ENCODE data around the gene NAA60.
"Not testable (repeated sequence)": the region's sequence is repeated elsewhere in the genome, so short reads cannot be mapped to it uniquely, and the experiment has no call there.

Gene NAA60

GRCh38 chr16:3523281-3523680 lies 79.8 kb downstream of the NAA60 start:
- no peak for TF ChIP-seq CTCF (IDR thresholded peaks at IDR 0.05; ENCODE audit: borderline replicate concordance, control extremely low read depth, extremely low read depth, insufficient read depth, missing control alignments)
- in situ Hi-C loops (cut with MboI; ENCODE audit: low sequenced_read_pairs, unreplicated experiment), result no loop called here
- DNase-seq (ENCODE audit: low spot score), result no peak

- in situ Hi-C loops (cut with MboI; ENCODE audit: low sequenced_read_pairs, unreplicated experiment), result loop anchor here (25.0 kb wide), 2 partner anchors 136 to 361 kb away; partner anchors contain the start of genes CREBBP and DNASE1
- TF ChIP-seq CTCF (IDR thresholded peaks at IDR 0.05; ENCODE audit: borderline replicate concordance, control extremely low read depth, extremely low read depth, insufficient read depth, missing control alignments), result no peak
- DNase-seq (ENCODE audit: low spot score), result no peak
Measured at GRCh38 chr16:3525951-3526350, 82.5 kb downstream of the NAA60 start.

- DNase-seq (ENCODE audit: low spot score), result not testable (repeated sequence)
- in situ Hi-C loops (cut with MboI; ENCODE audit: low sequenced_read_pairs, unreplicated experiment), result loop anchor here (25.0 kb wide), 2 partner anchors 135 to 360 kb away; partner anchors contain the start of genes CREBBP and DNASE1
- TF ChIP-seq CTCF (IDR thresholded peaks at IDR 0.05; ENCODE audit: borderline replicate concordance, control extremely low read depth, extremely low read depth, insufficient read depth, missing control alignments), result peak; percentile 84
Measured at GRCh38 chr16:3527216-3527829, 83.8 kb downstream of the NAA60 start.

GRCh38 chr16:3528406-3528805 lies 84.9 kb downstream of the NAA60 start:
- no peak for TF ChIP-seq CTCF (IDR thresholded peaks at IDR 0.05; ENCODE audit: borderline replicate concordance, control extremely low read depth, extremely low read depth, insufficient read depth, missing control alignments)
- in situ Hi-C loops (cut with MboI; ENCODE audit: low sequenced_read_pairs, unreplicated experiment), result loop anchor here (25.0 kb wide), 2 partner anchors 134 to 359 kb away; partner anchors contain the start of genes CREBBP and DNASE1
- no peak for DNase-seq (ENCODE audit: low spot score)

DNA sequence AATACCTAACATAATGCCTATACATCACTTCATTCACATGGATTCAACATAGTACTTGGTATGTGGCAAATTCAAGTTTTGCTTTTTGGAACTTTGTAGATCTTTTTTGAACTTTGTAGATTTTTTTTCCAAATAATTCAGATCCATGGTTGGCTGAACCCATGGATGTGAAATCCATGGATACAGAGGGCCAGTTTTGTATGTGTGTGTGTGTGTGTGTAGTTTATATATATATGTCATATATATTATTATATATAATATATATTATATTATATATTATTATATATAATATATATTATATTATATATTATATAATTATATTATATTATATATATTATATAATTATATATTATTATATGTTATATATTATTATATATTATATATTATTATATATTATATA lies 85.7 kb downstream of the NAA60 start:
- DNase-seq (ENCODE audit: low spot score), result no peak
- TF ChIP-seq CTCF (IDR thresholded peaks at IDR 0.05; ENCODE audit: borderline replicate concordance, control extremely low read depth, extremely low read depth, insufficient read depth, missing control alignments), result no peak
- in situ Hi-C loops (cut with MboI; ENCODE audit: low sequenced_read_pairs, unreplicated experiment), result loop anchor here (25.0 kb wide), 2 partner anchors 133 to 358 kb away; partner anchors contain the start of genes CREBBP and DNASE1

DNA sequence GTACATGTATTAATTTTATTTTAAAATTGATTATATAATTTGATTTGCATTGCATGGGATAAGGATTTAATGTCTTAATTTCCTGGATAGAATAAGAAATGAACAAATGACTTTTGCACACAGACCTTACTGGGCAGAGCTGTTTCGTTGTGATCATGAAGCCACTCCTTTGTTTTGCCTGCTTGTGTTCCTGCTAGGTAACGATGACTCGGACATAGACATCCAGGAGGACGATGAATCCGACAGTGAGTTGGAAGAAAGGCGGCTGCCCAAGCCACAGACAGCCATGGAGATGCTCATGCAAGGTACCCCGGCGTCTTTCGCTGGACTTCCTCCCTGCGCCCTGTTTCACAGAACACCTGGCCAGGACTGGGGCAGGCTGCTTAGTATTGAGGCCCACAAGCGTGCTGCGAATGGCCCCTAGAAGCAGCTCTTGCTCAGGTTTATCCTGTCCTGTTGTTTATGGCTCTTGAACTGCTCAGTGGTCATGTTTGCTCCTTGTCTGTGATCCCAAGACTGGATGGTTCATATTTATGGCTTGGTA lies 87.0 kb downstream of the NAA60 start:
- in situ Hi-C loops (cut with MboI; ENCODE audit: low sequenced_read_pairs, unreplicated experiment), result loop anchor here (25.0 kb wide), 2 partner anchors 132 to 357 kb away; partner anchors contain the start of genes CREBBP and DNASE1
- no peak for TF ChIP-seq CTCF (IDR thresholded peaks at IDR 0.05; ENCODE audit: borderline replicate concordance, control extremely low read depth, extremely low read depth, insufficient read depth, missing control alignments)
- DNase-seq (ENCODE audit: low spot score), result no peak
